Activated CD8-positive, alpha-beta T cell treated with anti-CD3 and anti-CD28 coated beads for 36 hours (primary cell): ENCODE measurements around the gene CA5A. TPM values are rescaled to one million over a fixed set of nuclear protein-coding genes. Genes with fewer than 3 reads are reported as not detected.
"Not testable (repeated sequence)": the region's sequence is repeated elsewhere in the genome, so short reads cannot be mapped to it uniquely, and the experiment has no call there.

Source experiments
- ATAC-seq: fragments of 200-7000 bp; cut with Tn5 transposase; one replicate; pipeline ENCODE4 v1.10.0; 2021; ENCODE audit warnings: mild to moderate bottlenecking, moderate library complexity
- CTCF ChIA-PET: fragments of 350-600 bp; sonication (Branson Sonifier 250); formaldehyde crosslinking; loops from one replicate; lab custom pipeline; 2021; ENCODE audit warnings: antibody characterized with exemption; lab: Charles Lee
- POLR2A ChIA-PET: fragments of 350-600 bp; sonication (Branson Sonifier 250); formaldehyde crosslinking; loops from one replicate; lab custom pipeline; 2021; ENCODE audit warnings: antibody characterized with exemption; lab: Charles Lee
- DNase-seq: peaks from one replicate; pipeline ENCODE4 v3.0.0-alpha.2; 2020
- H3K27ac Mint-ChIP-seq: one replicate; pipeline ENCODE4 v1.8.0; 2021; ENCODE audit warnings: mild to moderate bottlenecking, mixed read lengths
- H3K27me3 Mint-ChIP-seq: one replicate; pipeline ENCODE4 v1.8.0; 2021; ENCODE audit warnings: mixed read lengths
- H3K36me3 Mint-ChIP-seq: one replicate; pipeline ENCODE4 v1.8.0; 2021; ENCODE audit warnings: low read depth, mixed read lengths
- H3K4me1 Mint-ChIP-seq: one replicate; pipeline ENCODE4 v1.8.0; 2021; ENCODE audit warnings: low read depth, mixed read lengths
- H3K4me3 Mint-ChIP-seq: one replicate; pipeline ENCODE4 v1.8.0; 2021; ENCODE audit warnings: mild to moderate bottlenecking, moderate library complexity, mixed read lengths
- H3K9me3 Mint-ChIP-seq: one replicate; pipeline ENCODE4 v1.8.0; 2021; ENCODE audit warnings: mixed read lengths
- CTCF ChIP-seq: fragments of 200-600 bp; IDR thresholded peaks from one replicate; pipeline ENCODE4 v1.8.0; 2022; ENCODE audit warnings: antibody characterized with exemption, mild to moderate bottlenecking
- intact Hi-C: fragments of 100-400 bp; cut with micrococcal nuclease; formaldehyde crosslinking; loops from one replicate; pipeline ENCODE4 v1.10.0; 2022
- total RNA-seq, 2 experiments: library from RNA; stranded (reverse); gene quantifications; one replicate each; pipeline ENCODE4 v1.2.3, GENCODE V29; 2021

The CA5A gene
- not detected for total RNA-seq

GRCh38 chr16:87936375-87937230 lies at the start of gene CA5A:
CA5A (minus strand) TSS chr16:87936529; CDS start chr16:87936450, 79 bp downstream.
- no peaks in the 10 kb centered on the region for H3K27me3 Mint-ChIP-seq
- no peak for ATAC-seq
- no peak within 1 kb of the TSS for H3K4me3 Mint-ChIP-seq
- H3K9me3 Mint-ChIP-seq, result no peaks in the 10 kb centered on the region
- no peaks in the 10 kb centered on the region for H3K36me3 Mint-ChIP-seq
- no peak within 1 kb of the TSS for H3K27ac Mint-ChIP-seq
- H3K4me1 Mint-ChIP-seq, result peaks cover 3% of the 10 kb centered on the region
- intact Hi-C loops, result no loop called here
- DNase-seq, result no peak
- ChIA-PET POLR2A (interaction anchor here (0.6 kb wide), 1 partner anchor 41 kb away, joined by 3 read pairs; no protein-coding TSS in a partner anchor), CTCF (no interaction called here)
- TF ChIP-seq CTCF, result no peak

- DNase-seq, intact Hi-C loops, H3K4me3 Mint-ChIP-seq, H3K9me3 Mint-ChIP-seq, ATAC-seq, H3K27me3 Mint-ChIP-seq: not testable (repeated sequence)
- ChIA-PET CTCF (interaction anchor here (1.1 to 1.3 kb wide), 2 partner anchors 34 to 114 kb away, joined by 3 read pairs; partner anchors contain the start of gene BANP), POLR2A (interaction anchor here (1.0 kb wide), 1 partner anchor 16 kb away, joined by 3 read pairs; no protein-coding TSS in a partner anchor)
- peak overlapping the region; percentile 94 for H3K27ac Mint-ChIP-seq
- H3K36me3 Mint-ChIP-seq, result peaks cover 43% of the 10 kb centered on the region
- H3K4me1 Mint-ChIP-seq, result peaks cover 53% of the 10 kb centered on the region
Measured at GRCh38 chr16:87985493-87985892, 49.2 kb upstream of the CA5A start.

- ATAC-seq (no peak), DNase-seq (no peak)
- no peaks in the 10 kb centered on the region for H3K9me3 Mint-ChIP-seq
- peak overlapping the region; percentile 77 for H3K27ac Mint-ChIP-seq
- intact Hi-C loops, result no loop called here
- H3K4me1 Mint-ChIP-seq, result peaks cover 60% of the 10 kb centered on the region
- H3K4me3 Mint-ChIP-seq, result peak overlapping the region; percentile 36
- H3K27me3 Mint-ChIP-seq, result no peaks in the 10 kb centered on the region
- ChIA-PET CTCF (interaction anchor here (1.0 to 1.1 kb wide), 2 partner anchors 22 to 206 kb away, joined by 3 read pairs; no protein-coding TSS in a partner anchor), POLR2A (interaction anchor here (1.0 kb wide), 1 partner anchor 15 kb away, joined by 3 read pairs; no protein-coding TSS in a partner anchor)
- no peak for TF ChIP-seq CTCF
- peaks cover 42% of the 10 kb centered on the region for H3K36me3 Mint-ChIP-seq
Measured at GRCh38 chr16:87984632-87985267, 48.4 kb upstream of the CA5A start.

GRCh38 chr16:87984180-87984579 lies 47.9 kb upstream of the CA5A start:
- ChIA-PET CTCF (interaction anchor here (1.0 to 1.1 kb wide), 2 partner anchors 21 to 205 kb away, joined by 3 read pairs; no protein-coding TSS in a partner anchor), POLR2A (interaction anchor here (1.0 kb wide), 2 partner anchors 10 to 33 kb away, joined by 3 read pairs; partner anchors contain the start of gene BANP)
- ATAC-seq, DNase-seq, H3K9me3 Mint-ChIP-seq, intact Hi-C loops, H3K27me3 Mint-ChIP-seq: not testable (repeated sequence)
- peak overlapping the region; percentile 77 for H3K27ac Mint-ChIP-seq
- H3K36me3 Mint-ChIP-seq, result peaks cover 42% of the 10 kb centered on the region
- H3K4me3 Mint-ChIP-seq, result peak overlapping the region; percentile 36
- peaks cover 62% of the 10 kb centered on the region for H3K4me1 Mint-ChIP-seq

- Mint-ChIP-seq H3K36me3 (peaks cover 47% of the 10 kb centered on the region), H3K4me3 (peak overlapping the region; percentile 36), H3K4me1 (peaks cover 66% of the 10 kb centered on the region), H3K27ac (peak overlapping the region; percentile 77)
- POLR2A ChIA-PET, result interaction anchor here (1.0 kb wide), 2 partner anchors 9 to 32 kb away, joined by 3 read pairs; partner anchors contain the start of gene BANP
- ATAC-seq (peak; percentile 75), DNase-seq (peak; percentile 77)
- H3K27me3 Mint-ChIP-seq, intact Hi-C loops, H3K9me3 Mint-ChIP-seq: not testable (repeated sequence)
- CTCF ChIA-PET, result interaction anchor here (1.0 to 1.1 kb wide), 2 partner anchors 21 to 205 kb away, joined by 3 read pairs; no protein-coding TSS in a partner anchor
Measured at GRCh38 chr16:87983737-87984097, 47.4 kb upstream of the CA5A start.

- intact Hi-C loops, H3K9me3 Mint-ChIP-seq, H3K4me3 Mint-ChIP-seq, H3K27me3 Mint-ChIP-seq, DNase-seq, CTCF ChIA-PET: not testable (repeated sequence)
- POLR2A ChIA-PET, result interaction anchor here (1.0 kb wide), 2 partner anchors 9 to 32 kb away, joined by 3 read pairs; partner anchors contain the start of gene BANP
- Mint-ChIP-seq H3K27ac (peak overlapping the region; percentile 77), H3K4me1 (peaks cover 69% of the 10 kb centered on the region), H3K36me3 (peaks cover 51% of the 10 kb centered on the region)
- ATAC-seq, result peak; percentile 5
Measured at GRCh38 chr16:87983072-87983736, 46.9 kb upstream of the CA5A start.
